ENCODE results near the gene SMYD5. TPM values are rescaled to one million over a fixed set of nuclear protein-coding genes. Genes with fewer than 3 reads are reported as not detected.

The SMYD5 gene
- polyA plus RNA-seq, 3 donors from 2014 or later = 7.0 to 19.1 (median 10.2) TPM

Other genes starting within 250 kb of the SMYD5 start
- 1 to 10 TPM; 2.4 to 4.5 (median 3.3) TPM for gene SFXN5, start 142.5 kb upstream of the SMYD5 start, polyA plus RNA-seq
- 1 to 10 TPM; 3.7 to 6.6 (median 5.0) TPM for gene RAB11FIP5, start 101.3 kb upstream of the SMYD5 start, polyA plus RNA-seq
- not detected for gene NOTO, start 11.7 kb upstream of the SMYD5 start, polyA plus RNA-seq
- 10 to 100 TPM; 34.1 to 70.2 (median 62.6) TPM for gene PRADC1, start 19.0 kb downstream of the SMYD5 start, polyA plus RNA-seq
- gene CCT7, start 20.1 kb downstream of the SMYD5 start, polyA plus RNA-seq = 100 to 1,000 TPM; 240 to 379 (median 277) TPM
- gene FBXO41, start 70.2 kb downstream of the SMYD5 start, polyA plus RNA-seq = 1 to 10 TPM in 1 of 3 donors, under 1 TPM in 1, not detected in 1; 0.40 to 1.2 TPM
- gene EGR4, start 79.3 kb downstream of the SMYD5 start, polyA plus RNA-seq = not detected
- gene ALMS1, start 171.6 kb downstream of the SMYD5 start, polyA plus RNA-seq = 1 to 10 TPM; 1.5 to 6.4 (median 3.0) TPM